Testis (tissue), 3 donors: ENCODE results near the gene IL31RA. TPM values are rescaled to one million over a fixed set of nuclear protein-coding genes. Genes with fewer than 3 reads are reported as not detected.
"Not testable (repeated sequence)": the region's sequence is repeated elsewhere in the genome, so short reads cannot be mapped to it uniquely, and the experiment has no call there.

Source experiments
- DNase-seq: peaks from one replicate; pipeline ENCODE4 v3.0.0-alpha.2; 2019
- H3K27ac ChIP-seq, 2 donors: fragments of 200-600 bp; sonication (generic); one replicate each; pipeline ENCODE4 v1.5.1; 2019
- H3K27me3 ChIP-seq: fragments of 200-600 bp; sonication (generic); one replicate; pipeline ENCODE4 v1.5.1; 2019
- H3K36me3 ChIP-seq: fragments of 200-600 bp; sonication (generic); one replicate; pipeline ENCODE4 v1.5.1; 2017; ENCODE audit warnings: low read depth; ENCODE audit errors: missing control alignments
- H3K4me1 ChIP-seq: fragments of 200-600 bp; sonication (generic); one replicate; pipeline ENCODE4 v1.5.1; 2019
- H3K4me3 ChIP-seq, 2 donors: fragments of 200-600 bp; sonication (generic); one replicate each; pipeline ENCODE4 v1.5.1; 2017 to 2019
- H3K9me3 ChIP-seq: fragments of 200-600 bp; sonication (generic); one replicate; pipeline ENCODE4 v1.5.1; 2017
- POLR2A ChIP-seq: fragments of 450-650 bp; IDR thresholded peaks from one replicate; pipeline ENCODE4 v1.6.1; 2017; ENCODE audit warnings: antibody characterized with exemption, mild to moderate bottlenecking, moderate library complexity
- WGBS, 2 donors: methylation state at CpG; one replicate each; pipeline ENCODE4 v1.1.5; 2018; 5-methylcytosine and 5-hydroxymethylcytosine counted together
- intact Hi-C: fragments of 100-400 bp; cut with DNase I; formaldehyde crosslinking; loops from one replicate; pipeline ENCODE4 v1.15.1; 2023; ENCODE audit warnings: low total_unique reads
- polyA plus RNA-seq: library from polyadenylated mRNA; stranded (reverse); fragments of 350-450 nt; fragmentation: Illumina TruSeq; extraction: RNeasy Lipid Tissue Mini Kit (QIAGEN cat#74804); gene quantifications from one replicate; pipeline ENCODE4 v1.2.3, GENCODE V29; 2014; ENCODE audit warnings: low read depth, low replicate concordance; ENCODE audit not compliant: insufficient read depth
- total RNA-seq, 2 donors: library from RNA; depleted of rRNA; stranded (reverse); fragments of >200 nt; gene quantifications; one replicate each; pipeline ENCODE4 v1.2.3, GENCODE V29; 2016
- TF ChIP-seq, protein P1 (sequence below), 3 experiments: fragments of 450-650 bp in 2 of 3; fragments of 200-600 bp in 1 of 3; sonication (generic) in 1 of 3; IDR thresholded peaks; one replicate each; pipeline ENCODE4 v1.5.1; 2016 to 2019; ENCODE audit warnings: antibody characterized with exemption in 3 of 3, mild to moderate bottlenecking in 2 of 3, moderate library complexity in 1 of 3

The IL31RA gene
- total and polyA plus RNA-seq, 3 donors from 2014 or later = 2.7 to 3.9 (median 3.1) TPM

DNA sequence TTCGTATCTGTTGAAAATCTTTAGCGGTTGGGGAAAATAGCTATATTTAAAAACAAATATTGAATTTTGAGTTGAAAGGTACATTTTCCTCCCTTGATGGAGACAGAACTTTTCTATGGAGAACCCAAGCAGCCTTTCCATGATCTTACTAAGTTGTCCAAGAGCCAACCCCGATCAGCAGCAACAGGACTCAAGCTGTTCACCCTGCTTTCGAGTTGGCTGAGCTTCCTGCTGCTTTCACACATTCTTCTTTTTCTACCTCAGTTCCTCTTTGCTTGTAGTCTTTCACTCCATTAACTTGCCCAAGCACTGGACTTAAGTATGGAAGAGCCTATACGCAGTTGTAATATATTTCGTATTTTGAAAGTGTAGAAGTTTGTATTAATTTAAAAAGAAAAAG lies 84.2 kb downstream of the IL31RA start:
- Histone ChIP-seq H3K9me3 (no peaks in the 10 kb centered on the region), H3K27me3 (no peaks in the 10 kb centered on the region), H3K4me1 (no peaks in the 10 kb centered on the region), H3K36me3 (no peaks in the 10 kb centered on the region), H3K4me3 (no peak overlapping the region), H3K27ac (no peak overlapping the region)
- WGBS, 2 donors = 86 to 91% methylated on average over 6 of the region's 6 CpGs
- intact Hi-C loops = loop anchor here (10.0 kb wide), 1 partner anchor 269 kb away; no protein-coding TSS in a partner anchor
- TF ChIP-seq, protein P1, sequence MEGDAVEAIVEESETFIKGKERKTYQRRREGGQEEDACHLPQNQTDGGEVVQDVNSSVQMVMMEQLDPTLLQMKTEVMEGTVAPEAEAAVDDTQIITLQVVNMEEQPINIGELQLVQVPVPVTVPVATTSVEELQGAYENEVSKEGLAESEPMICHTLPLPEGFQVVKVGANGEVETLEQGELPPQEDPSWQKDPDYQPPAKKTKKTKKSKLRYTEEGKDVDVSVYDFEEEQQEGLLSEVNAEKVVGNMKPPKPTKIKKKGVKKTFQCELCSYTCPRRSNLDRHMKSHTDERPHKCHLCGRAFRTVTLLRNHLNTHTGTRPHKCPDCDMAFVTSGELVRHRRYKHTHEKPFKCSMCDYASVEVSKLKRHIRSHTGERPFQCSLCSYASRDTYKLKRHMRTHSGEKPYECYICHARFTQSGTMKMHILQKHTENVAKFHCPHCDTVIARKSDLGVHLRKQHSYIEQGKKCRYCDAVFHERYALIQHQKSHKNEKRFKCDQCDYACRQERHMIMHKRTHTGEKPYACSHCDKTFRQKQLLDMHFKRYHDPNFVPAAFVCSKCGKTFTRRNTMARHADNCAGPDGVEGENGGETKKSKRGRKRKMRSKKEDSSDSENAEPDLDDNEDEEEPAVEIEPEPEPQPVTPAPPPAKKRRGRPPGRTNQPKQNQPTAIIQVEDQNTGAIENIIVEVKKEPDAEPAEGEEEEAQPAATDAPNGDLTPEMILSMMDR (IDR thresholded peaks at IDR 0.05) = no peak
- no peak for TF ChIP-seq POLR2A
- no peak for DNase-seq

DNA sequence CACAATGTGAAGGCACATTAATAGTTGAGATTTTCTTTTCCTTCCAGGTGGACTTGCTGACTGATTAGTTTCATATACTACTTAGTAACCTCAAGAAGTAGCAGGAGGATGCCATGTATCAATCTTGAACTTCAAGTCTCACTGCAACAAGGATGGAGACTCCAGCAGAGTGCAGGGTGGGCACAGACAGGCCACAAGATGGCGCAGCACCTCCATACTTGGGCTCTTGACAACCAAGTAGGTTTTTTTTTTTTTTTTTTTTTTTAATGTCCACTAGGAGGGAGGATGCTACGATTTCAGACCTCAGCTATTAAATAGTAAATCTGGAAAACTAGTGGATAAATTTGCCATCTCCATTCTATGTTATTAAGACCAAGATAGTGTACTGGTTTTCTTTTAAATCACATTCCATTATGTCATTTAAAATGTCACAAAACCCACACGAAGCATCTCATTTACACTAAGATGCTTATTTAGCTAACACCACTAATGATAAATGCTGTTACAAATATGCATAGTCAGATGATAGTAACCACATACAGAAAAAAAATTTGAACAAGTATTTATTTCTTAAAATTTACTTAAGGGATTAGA lies 85.0 kb downstream of the IL31RA start:
- DNase-seq = peak; percentile 92
- Histone ChIP-seq H3K27me3 (no peaks in the 10 kb centered on the region), H3K4me3 (no peak overlapping the region), H3K27ac (no peak overlapping the region), H3K36me3 (no peaks in the 10 kb centered on the region), H3K9me3 (no peaks in the 10 kb centered on the region), H3K4me1 (no peaks in the 10 kb centered on the region)
- TF ChIP-seq, protein P1 (IDR thresholded peaks at IDR 0.05) = peak; percentile 46 to 75 (median 73)
- no peak for TF ChIP-seq POLR2A
- 33 to 41% methylated on average over 3 of the region's 3 CpGs for WGBS, 2 donors
- intact Hi-C loops = loop anchor here (10.0 kb wide), 1 partner anchor 269 kb away; no protein-coding TSS in a partner anchor

- not testable (repeated sequence) for H3K9me3 ChIP-seq, H3K4me3 ChIP-seq, DNase-seq, H3K36me3 ChIP-seq, H3K27me3 ChIP-seq, H3K27ac ChIP-seq, H3K4me1 ChIP-seq
- intact Hi-C loops = loop anchor here (10.0 kb wide), 1 partner anchor 267 kb away; no protein-coding TSS in a partner anchor
These were observed 86.4 kb downstream of the IL31RA start for GRCh38 chr5:55937598-55937997.

GRCh38 chr5:55941154-55941553 lies 90.0 kb downstream of the IL31RA start:
- H3K4me1 ChIP-seq, intact Hi-C loops, DNase-seq, H3K27ac ChIP-seq, H3K9me3 ChIP-seq, H3K27me3 ChIP-seq, H3K4me3 ChIP-seq, H3K36me3 ChIP-seq: not testable (repeated sequence)
- 91 to 99% methylated on average over 4 of the region's 4 CpGs for WGBS, 2 donors

DNA sequence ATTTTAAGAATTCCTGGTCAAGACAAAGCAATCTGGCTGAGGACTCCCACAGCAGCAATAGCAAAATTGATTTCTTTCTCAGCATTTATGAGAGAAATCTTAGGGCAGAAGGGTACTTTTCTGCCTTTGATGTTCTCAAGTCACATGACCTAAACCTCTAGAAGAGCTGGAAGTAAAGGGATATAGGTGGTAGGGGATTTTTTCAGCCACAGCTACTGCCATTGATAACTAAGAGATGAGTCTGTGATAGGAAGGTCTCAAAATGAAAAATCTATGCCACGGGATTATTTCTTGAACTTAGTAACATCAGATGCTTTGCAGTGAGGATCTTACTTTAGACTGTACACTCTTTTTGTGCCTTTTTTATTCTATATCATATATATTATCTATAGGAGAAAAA lies 108.1 kb downstream of the IL31RA start:
- DNase-seq = no peak
- no peaks in the 10 kb centered on the region for H3K27me3 ChIP-seq
- H3K27ac ChIP-seq = no peak overlapping the region
- intact Hi-C loops = no loop called here
- no peak for TF ChIP-seq POLR2A
- TF ChIP-seq, protein P1 (IDR thresholded peaks at IDR 0.05) = no peak
- 87 to 97% methylated on average over 1 of the region's 1 CpG for WGBS, 2 donors
- no peaks in the 10 kb centered on the region for H3K4me1 ChIP-seq
- H3K36me3 ChIP-seq = no peaks in the 10 kb centered on the region
- no peaks in the 10 kb centered on the region for H3K9me3 ChIP-seq
- H3K4me3 ChIP-seq = no peak overlapping the region

- DNase-seq = no peak
- H3K27ac ChIP-seq = no peak overlapping the region
- no peaks in the 10 kb centered on the region for H3K27me3 ChIP-seq
- H3K36me3 ChIP-seq = no peaks in the 10 kb centered on the region
- no peaks in the 10 kb centered on the region for H3K4me1 ChIP-seq
- no peaks in the 10 kb centered on the region for H3K9me3 ChIP-seq
- no peak overlapping the region for H3K4me3 ChIP-seq
- WGBS, 2 donors = 95% methylated on average over 7 of the region's 7 CpGs
- intact Hi-C loops = no loop called here
- TF ChIP-seq POLR2A = no peak
- TF ChIP-seq, protein P1 (IDR thresholded peaks at IDR 0.05) = no peak
These were observed 109.6 kb downstream of the IL31RA start for GRCh38 chr5:55960779-55961178.
